ENCODE measurements around the gene TRAFD1.
"Not testable (repeated sequence)": the region's sequence is repeated elsewhere in the genome, so short reads cannot be mapped to it uniquely, and the experiment has no call there.

TRAFD1 gene

DNA sequence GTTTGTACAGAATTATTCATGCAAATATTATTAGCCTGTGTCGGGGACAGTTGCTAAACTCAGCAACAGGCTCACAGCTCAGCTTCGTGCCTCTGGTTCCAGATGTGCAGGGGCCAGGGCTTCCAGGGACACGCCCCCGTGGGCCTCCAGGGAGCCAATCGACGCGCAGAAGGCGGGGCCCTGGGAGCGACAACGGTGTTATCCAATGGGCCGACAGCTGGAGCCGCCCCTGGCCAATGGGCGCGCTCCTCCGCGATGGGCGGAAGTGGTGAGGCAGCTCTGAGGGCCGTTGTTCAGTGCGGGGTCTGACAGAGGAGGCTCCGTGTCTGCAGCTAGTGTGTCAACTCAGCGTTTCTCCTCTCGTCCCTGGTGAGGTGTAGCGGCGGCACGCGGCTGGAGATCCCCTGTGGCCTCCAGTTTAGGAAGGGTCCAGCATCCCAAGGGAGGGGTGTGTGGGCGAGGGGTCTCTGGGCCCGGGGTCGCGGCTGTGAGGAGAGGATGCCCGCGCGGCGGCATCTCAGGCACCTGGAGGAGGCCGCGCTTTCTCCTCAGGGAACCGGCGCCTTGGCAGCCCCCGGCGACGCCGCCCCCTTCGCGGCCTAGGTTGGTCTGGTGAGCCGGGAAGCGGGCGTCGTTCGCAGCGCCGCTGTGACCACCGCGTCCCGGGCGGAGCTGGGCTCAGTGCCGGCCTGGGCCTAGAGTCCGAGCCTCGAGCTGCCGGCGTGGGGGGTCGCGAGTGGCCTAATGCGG lies at the start of gene TRAFD1:
Gene TRAFD1, plus strand, starts transcription at position 311 of the 750 bp plus-strand sequence. CDS start 4,963 bp downstream, outside the sequence.
- DNase-seq = peak; percentile 83

- DNase-seq = no peak
Observed at GRCh38 chr12:112087055-112087850, 38.1 kb upstream of the TRAFD1 start.

- DNase-seq = no peak
Observed at GRCh38 chr12:112087851-112088250, 37.5 kb upstream of the TRAFD1 start.

DNA sequence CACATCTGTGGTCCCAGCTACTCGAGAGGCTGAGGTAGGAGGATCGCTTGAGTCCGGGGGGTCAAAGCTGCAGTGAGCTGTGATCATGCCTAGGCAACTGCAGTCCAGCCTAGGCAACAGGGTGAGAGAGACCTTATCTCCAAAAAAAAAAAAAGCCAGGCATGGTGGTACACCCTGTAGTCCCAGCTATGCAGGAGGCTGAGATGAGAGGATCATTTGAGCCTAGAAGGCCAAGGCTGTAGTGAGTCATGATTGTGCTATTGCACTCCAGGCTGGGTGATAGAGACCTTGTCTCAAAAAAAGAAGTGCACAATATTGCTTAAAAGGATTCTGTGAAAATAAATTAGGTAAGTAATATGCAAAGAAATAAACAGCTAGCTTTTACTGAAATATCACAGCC lies 33.8 kb upstream of the TRAFD1 start:
- no peak for DNase-seq

GRCh38 chr12:112096070-112096469 lies 29.3 kb upstream of the TRAFD1 start:
- DNase-seq = no peak

GRCh38 chr12:112096667-112097066 lies 28.7 kb upstream of the TRAFD1 start:
- no peak for DNase-seq

DNA sequence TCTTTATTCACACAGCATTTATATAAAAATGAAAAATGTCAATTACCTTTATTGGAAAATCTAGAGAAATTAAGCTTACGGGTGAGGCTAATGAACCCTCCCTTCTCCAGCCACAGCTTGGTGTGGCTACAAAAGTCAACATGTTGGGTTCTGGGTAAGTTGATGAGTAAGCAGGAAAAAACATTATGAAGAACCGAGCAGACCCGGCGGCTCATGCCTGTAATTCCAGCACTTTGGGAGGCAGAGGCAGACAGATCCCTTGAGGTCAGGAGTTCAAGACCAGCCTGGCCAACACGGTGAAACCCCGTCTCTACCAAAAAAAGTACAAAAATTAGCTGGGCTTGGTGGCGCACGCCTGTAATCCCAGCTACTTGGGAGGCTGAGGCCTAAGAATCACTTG lies 27.7 kb upstream of the TRAFD1 start:
- no peak for DNase-seq

GRCh38 chr12:112100500-112100899 lies 24.9 kb upstream of the TRAFD1 start:
- DNase-seq = not testable (repeated sequence)

- no peak for DNase-seq
Observed at GRCh38 chr12:112102127-112102526, 23.2 kb upstream of the TRAFD1 start.

DNA sequence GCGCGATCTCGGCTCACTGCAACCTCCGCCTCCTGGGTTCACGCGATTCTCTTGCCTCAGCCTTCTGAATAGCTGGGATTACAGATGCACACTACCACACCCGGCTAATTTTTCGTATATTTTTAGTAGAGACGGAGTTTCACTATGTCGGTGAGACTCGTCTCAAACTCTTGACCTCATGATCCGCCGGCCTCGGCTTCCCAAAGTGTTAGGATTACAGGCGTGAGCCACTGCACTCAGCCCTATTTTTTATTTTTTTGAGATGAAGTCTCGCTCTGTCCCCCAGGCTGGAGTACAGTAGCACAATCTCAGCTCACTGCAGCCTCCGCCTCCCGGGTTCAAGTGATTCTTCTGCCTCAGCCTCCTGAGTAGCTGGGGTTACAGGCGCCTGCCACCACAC lies 22.6 kb upstream of the TRAFD1 start:
- not testable (repeated sequence) for DNase-seq

GRCh38 chr12:112103758-112104503 lies 21.4 kb upstream of the TRAFD1 start:
- DNase-seq = no peak

- no peak for DNase-seq
Observed at GRCh38 chr12:112105891-112106290, 19.5 kb upstream of the TRAFD1 start.

GRCh38 chr12:112107306-112108201 lies 17.8 kb upstream of the TRAFD1 start:
- DNase-seq = peak; percentile 10

GRCh38 chr12:112108202-112109079 lies 16.9 kb upstream of the TRAFD1 start, which contains the start of gene NAA25:
Gene NAA25, minus strand, starts transcription at chr12:112108783. Its CDS starts 10 bp downstream, at chr12:112108773.
- DNase-seq = peak; percentile 67

- not testable (repeated sequence) for DNase-seq
Observed at GRCh38 chr12:112110787-112111662, 14.3 kb upstream of the TRAFD1 start.

- DNase-seq = no peak
Observed at GRCh38 chr12:112111931-112112330, 13.4 kb upstream of the TRAFD1 start.

- DNase-seq = no peak
Observed at GRCh38 chr12:112112409-112113133, 12.8 kb upstream of the TRAFD1 start.

DNA sequence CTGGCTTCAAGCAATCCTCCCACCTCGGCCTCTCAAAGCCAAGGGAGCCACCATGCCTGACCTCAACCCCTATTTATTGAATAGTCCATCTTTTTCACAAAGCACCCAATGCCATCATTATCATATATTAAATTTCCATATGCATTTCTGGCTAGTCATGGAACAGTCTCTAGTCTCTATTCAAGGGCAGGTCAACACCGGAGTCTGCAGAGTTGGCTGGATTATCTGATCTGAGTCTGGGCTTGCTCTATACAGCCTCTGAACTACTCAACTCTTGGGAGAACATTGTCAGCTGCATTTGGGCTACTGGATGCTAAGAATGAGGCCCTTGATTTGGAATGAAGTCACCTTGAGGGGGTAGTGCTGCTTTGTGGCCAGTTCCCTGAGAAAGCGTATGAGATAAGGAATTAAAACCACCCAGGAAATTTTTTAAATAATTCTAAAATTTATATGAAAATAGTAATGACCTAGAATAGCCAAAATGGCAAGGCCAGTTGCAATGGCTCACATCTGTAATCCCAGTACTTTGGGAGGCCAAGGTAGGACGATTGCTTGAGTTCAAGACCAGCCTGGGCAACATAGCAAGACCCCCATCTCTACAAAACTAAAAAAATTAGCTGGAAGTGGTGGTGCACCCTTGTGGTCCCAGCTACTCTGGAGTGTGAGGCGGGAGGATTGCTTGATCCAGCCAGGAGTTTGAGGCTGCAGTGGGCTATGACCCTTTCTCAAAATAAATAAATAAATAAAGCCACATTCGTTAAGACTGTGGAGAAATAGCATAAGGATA lies 9.9 kb upstream of the TRAFD1 start:
- DNase-seq = no peak
